NCI-H510A treated with DMSO at 0.1 percent for 48 hours (cell line): ENCODE results near the gene CAMTA1.

Experiments used
- DNase-seq: peaks from one replicate; lab custom pipeline; 2025; lab: John Stamatoyannopoulos, UW

Gene CAMTA1

DNA sequence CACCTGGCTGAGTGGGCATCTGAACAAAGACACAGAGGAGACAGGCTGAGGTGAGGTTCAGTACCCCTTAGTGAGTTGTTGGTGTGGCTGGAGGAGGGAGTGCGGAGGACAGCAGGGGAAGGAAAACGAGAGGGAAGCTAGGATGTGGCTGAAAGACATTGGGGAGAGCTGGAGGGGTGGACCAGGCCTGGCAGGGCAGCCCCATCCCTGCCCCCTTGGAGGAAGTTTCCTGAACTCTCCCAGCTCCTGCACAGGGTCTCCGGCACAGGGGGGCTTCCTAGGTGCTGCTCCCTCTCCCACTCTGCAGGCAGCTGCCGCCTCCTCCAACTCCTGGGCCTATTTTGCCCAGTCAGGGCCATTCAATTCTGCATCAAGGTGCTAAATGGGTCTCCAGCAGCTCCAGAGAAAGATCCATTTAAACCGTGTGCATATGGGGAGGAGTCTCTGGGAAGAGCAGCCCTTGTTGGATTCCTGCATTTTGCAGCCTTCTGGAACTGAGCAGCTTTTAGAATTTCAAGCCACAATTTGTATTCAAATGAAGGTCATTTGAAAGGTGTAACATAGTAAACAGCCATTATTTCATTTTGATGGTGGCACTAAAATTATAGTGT lies 193.9 kb downstream of the CAMTA1 start:
- DNase-seq: no peak

DNA sequence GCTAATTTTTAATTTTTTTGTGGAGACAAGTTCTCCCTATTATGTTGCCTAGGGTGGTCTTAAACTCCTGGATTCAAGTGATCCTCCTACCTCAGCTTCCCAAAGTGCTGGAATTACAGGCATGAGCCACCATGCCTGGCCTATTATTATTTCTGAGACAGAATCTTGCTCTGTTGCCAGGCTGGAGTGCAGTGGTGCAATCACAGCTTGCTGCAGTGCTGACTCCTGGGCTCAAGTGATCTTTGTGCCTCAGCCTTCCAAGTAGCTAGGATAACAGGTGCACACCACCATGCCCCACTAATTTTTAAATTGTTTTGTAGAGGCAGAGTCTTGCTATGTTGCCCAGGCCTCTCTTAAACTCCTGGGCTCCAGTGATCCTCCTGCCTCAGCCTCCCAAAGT lies 196.3 kb downstream of the CAMTA1 start:
- DNase-seq: no peak

DNA sequence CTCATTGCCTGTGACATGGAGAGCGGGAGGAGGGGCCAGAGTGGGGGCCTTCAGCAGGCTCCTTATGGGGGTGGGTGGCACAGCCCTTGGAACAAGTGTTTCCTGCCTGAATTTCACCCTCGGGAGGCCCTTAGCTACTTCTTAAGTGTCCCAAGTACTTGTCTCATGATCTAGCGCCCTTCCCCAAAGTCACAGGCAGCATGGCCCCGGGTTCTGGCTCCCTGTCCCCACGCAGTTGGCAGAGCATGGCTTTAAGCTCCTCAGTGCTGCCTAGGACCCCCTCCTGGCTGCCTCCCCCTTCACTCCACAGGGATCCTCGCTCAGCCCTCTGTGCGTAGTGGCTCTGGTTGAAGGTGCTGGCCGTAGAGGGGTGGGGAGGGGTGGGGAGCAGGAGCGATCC lies 197.2 kb downstream of the CAMTA1 start:
- no peak for DNase-seq

DNA sequence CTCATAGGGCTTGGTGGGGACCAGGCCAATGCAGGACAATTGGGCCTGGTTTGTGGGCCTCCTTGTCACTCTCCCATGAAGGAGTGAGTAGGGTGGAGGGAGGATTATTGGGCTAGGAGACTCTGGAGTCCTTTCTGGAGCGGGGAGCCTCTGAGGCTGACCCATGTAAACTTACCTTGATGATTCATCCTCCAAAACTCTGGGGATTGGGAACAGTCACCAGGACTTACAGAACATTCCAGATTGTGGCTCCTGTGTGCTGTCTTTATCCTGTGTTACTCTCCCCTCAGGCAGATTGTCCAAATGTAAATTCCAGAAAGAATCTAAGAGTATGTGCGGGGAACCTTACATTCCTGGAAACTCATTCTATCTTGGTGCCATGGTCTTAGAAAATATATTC lies 197.6 kb downstream of the CAMTA1 start:
- no peak for DNase-seq

DNA sequence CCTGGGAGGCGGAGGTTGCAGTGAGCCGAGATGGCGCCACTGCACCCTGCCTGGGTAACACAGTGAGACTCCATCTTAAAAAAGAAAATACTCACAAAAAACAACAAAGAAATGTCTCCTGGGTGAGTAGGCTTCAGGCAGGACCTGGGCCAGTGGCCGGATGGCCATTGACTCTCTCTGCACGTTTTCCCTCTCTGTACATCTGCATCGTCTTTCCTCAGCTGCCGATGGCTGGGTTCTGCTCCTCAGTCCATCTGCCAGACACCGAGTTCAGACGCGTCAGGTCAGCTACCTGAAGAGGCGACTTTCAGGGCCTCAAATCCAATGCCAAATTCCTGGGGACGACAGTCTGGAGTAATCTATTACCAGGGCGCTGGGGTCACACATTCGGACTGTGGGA lies 199.3 kb downstream of the CAMTA1 start:
- DNase-seq: no peak

DNA sequence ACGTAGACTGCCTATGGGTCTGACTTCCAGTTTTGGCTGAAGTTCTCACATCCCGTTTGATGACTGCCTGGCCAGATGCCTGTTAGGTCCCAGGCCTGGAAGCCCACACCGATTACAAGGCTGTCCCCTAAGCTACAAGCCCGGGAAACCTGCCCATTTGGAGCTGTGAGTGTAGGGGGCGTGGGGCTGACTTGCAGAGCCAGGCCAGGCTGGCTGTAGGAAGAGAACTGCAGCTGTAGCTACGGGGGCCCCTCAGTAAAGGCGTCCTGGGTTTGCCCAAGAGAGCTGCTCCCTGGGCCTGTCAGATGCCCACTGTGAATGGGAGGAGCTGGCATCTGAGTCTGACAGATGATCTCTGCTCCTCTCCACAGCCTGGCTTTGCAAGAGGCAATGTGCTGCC lies 199.7 kb downstream of the CAMTA1 start:
- no peak for DNase-seq

DNA sequence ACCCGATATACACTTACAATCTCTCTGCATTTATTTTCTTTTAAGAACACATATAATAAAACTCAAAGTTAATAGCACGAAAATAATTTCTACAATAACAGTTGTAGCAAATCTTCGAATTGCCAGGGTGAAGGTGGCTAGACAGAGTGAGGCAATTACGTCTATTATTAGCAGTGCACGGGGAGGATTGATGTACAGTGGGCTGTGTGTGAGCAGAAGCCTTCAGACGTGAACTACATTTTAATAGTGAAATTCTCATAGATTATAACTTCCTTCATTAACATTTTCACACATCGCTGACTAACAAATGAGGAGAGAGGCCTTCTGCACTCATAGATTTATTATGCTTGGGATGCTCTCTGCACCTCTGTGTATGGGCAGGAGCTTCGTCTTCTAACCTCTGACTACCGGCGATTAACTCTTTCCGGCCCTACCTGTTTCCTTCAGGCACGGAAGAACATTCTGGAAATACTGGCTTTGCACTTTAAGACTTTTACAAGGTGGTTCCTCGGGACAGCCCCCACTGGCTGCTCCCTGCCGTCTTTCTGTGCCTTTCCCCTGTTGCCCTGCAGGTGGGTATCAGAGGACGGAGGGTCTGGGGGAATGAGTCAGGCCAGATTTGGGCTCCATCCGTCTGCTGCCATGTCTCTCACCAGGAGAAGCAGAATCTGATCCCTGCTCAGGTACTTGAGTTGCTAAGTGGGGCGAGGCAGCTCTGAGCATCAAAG lies 200.5 kb downstream of the CAMTA1 start:
- no peak for DNase-seq

DNA sequence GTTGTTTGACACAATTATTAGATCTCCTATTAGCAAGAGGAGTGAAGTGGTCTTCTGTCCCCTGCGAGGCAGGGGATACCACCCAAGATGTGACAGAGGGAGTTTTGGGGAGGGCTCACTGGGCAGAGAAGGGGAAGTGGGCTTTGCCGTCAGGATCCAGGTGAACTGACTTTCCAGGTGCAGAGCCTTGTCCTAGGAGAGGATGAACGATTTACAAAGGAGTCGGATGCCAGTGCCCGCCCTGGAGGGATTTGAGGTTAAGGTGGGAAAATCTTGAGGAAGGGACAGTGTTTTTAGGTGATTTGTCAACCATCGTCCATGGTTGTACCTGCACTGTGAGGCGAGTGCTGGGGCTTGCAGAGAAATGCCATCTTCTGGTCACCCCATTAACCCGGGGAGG lies 201.0 kb downstream of the CAMTA1 start:
- no peak for DNase-seq

DNA sequence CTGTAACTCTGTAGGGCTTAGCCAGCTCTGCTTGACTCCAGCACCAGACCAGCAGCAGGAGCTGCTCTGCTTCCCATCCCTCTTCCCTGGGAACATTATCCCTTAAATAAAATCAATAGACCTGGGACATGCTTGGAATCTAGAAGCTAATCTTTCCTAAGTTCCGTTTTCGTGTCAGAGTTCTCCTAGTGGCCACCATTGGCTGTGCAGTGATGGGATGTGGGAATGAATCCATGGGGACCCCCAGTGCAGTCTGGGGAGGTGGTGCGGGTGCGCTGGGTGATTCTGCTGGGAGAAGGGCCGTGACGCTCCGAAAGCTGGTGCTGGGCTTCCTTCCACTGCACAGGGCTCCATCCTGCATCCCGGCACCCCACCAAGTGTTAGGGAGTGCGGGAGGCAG lies 202.7 kb downstream of the CAMTA1 start:
- no peak for DNase-seq

DNA sequence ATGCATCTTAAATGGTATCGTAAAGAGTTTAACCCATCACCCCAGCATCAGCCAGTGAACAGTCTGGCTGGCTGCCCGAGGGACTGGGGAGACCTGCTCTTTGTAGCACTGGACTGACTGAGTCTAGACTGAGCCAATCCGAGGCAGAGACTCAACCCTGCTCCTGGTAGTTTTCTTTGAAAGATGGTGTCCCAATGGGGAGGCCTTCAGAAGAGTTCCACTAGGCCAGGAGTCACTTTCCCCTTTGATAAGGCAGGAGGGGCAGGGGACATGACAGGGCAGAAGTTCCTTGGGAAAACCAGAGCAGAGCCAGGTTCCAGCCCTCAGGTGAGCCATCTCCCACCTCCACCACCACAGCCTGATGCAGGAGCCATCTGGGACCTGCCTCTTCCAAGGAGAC lies 203.5 kb downstream of the CAMTA1 start:
- peak; percentile 74 for DNase-seq

DNA sequence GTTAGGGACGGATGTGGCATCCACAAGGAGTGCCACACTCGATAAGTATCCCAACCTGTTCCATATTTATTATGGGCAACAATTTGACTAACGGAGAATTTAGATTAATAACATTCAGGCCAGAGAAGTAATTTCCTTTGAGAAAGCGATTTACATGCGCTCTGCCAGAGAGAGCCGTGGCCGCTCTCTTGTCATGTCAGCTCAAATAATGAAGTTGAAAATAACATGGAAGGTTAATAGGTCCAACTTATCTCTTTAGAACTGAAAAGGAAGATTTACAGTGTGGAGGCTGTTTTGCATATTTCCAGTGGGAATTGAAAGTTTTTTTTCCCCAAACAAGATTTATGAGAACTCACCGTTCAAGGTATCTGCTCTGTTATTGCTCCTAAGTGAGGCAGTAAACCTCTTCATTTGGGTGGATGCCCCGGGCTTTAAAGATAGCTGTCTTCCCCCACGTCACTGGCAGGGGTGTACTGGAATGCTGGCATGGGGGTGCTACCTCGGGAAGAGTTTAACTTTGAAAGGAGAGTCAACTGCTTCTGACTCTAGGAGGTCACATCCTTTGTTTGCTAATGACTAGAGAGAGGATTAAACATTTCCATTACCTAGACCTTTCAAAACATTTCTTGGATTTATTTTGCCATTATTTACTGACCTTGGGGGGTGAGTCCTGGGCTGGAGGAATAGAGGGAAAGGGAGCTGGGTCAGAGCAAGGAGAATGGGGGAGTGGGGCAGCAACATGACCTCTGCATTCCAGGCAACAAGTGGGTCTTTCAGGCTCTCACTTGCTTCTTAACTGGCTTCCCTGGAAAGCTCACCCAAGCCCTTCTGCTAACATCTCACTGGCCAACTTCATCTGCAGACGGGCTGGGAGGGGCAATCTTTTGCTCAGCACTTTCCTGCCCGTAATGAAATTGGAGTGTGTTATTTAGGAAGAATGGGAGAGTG lies 204.2 kb downstream of the CAMTA1 start:
- no peak for DNase-seq

DNA sequence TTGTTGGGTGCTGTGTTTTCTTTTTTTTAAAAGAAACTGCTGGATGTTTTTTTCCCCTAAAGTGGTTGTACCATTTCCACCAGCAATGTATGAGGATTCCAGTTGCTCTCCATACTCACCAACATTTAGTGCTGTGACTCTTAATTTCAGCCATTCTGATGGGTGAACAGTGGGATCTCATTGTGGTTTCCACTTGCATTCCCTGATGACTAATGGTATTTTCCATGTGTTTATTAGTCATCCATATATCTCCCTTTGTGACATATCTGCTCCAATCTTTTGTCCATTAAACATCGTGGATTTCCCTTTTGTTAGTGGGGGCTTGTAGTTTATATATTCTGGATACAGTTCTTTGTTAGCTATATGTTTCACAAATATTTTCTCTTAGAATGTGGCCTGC lies 206.0 kb downstream of the CAMTA1 start:
- DNase-seq: no peak

DNA sequence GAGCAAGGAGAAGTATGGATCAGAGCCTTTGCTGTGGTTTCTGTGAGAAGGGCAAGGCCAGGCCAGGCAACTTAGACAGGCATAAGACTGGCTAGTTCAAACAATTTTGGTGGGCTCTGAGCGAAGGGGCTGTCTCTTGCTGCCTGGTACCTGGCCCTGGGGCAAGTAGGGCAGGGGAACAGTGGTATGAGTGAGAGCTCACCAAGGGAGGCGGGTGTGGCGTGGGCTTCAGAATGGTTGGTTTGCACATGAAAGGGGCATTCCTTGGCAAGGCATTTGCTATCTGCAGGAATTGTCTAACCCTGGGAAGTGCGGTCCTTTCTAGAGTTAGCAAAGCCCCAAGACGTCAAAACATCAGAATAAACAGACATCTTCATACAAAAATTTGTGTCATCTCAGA lies 210.5 kb downstream of the CAMTA1 start:
- no peak for DNase-seq

DNA sequence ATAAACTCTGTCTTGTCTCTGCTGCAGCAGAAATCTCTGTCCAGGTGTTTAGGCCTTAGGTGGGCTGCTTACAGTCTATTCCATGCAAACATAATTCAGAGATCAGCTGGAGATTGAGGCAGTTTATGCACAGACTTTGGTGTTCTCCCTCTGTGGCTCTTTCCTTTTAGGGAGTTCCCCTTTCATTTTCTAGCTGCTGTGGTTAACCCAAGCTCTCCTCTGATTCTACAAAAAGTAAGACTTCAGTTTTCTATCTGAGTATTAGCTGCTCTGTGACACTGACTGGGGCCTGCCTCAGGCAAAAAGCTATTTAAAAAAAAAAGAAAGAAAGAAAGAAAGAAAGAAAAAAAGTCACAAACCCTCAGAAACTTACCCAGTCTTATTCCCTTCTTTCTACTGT lies 211.1 kb downstream of the CAMTA1 start:
- DNase-seq: no peak

DNA sequence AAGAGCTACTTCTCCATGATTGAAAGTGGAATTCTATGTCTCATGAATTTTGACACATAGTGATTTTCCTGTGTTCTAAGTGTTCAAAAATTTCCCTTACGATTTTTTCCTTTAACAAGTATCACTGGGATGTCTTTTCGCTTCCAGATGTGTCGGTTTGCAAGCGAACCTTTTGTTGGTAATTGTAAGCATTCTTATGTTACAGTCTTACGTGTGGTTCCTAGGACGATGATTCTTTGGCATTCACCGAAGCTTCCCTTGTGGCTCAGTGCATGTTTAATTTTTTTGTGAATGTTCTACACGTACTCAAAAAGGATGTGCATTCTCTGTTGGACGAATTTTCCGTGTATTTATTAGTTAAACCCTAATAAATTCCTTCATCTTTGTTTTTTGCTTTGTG lies 211.6 kb downstream of the CAMTA1 start:
- DNase-seq: no peak

DNA sequence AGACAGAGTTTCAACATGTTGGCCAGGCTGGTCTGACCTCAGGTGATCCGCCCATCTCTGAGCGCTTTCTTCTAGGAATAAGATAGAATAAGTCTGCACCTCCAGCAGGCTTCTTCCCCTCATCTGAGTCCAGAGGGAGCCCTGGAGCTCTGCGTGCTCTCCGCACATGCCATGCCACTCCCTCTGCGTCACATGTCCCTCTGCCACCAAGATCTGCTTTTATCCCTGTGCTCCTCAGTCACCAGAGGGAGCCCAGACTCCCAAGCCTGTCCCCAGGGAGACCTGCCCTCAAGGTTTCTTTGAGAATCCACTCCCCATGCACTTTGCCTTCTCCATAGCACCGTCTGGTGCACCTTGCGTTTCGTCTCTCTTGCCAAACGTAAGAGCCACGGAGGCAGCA lies 213.0 kb downstream of the CAMTA1 start:
- peak; percentile 38 for DNase-seq

DNA sequence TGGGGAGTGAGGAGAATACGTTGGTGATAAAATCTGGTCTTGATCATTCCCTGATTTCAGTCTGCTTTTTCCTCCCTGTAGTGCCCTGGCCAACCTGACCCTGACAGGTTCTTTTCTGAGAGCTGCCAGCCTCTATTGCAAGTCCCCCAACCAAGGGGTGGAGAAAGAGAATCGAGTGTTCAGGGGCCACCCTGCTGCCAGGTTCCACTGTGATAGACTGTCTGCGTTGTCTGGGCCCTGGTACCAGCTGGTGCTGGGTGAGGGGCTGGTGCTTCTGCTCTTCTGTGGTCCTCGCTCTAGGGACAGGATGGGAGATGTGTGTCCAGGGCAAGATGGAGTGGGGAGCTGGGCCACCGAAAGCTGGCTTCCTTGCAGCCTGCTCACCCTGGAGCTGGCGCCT lies 214.6 kb downstream of the CAMTA1 start:
- no peak for DNase-seq

DNA sequence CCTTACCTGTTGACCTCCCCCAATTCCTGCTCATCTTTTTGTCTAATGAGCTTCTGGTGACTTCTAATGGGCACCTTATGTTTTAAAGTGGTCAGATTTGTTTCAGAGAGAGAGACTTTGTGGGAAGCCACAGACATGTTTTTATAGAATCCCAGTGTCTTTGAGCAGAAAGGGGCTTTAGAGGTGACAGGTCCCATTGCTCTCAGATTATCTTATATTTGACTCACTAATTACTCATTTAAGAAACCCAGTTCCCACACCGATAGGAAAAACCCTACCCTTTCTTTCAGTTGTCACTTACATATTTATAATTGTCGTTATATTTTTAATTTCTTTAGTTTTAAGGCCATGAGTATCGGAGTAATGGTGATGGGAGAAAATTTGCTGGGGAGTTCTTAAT lies 215.5 kb downstream of the CAMTA1 start:
- DNase-seq: no peak

DNA sequence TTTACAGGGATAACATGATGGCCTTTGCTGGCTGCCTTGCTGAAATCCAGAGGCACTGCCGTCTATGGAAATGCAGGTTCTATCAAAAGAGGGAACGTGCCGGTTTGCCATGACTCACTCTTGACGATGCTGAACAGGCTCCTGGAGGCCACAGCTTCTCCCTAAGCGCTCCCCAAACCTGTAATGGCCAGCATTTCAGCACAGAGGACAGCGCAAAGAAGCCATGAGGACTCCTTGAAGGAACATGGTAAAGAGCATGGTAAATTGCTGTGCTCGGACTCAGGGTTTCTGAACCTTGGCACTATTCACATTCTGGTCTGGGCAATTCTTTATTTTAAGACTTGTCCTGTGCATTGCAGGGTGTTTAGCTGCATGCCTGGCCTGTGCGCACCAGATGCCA lies 217.5 kb downstream of the CAMTA1 start:
- no peak for DNase-seq

DNA sequence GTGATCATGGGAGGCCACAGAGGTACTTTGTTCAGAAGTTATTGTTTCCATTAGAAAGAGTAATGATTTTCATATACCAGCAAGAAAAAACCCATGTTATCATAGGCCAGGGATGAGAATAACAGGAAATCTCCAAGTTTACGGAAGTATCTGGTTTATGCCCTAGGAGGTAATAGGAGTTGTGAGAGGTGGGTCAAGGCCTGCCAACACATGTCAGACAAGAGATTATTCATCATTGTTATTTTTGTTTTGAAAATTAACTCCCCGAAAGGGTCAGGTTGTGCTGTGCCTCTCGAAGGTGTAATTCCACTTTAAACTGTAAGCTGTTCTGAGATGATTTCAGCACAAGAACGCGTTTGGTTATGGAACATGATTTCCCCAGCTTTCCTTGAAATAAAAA lies 218.4 kb downstream of the CAMTA1 start:
- no peak for DNase-seq

DNA sequence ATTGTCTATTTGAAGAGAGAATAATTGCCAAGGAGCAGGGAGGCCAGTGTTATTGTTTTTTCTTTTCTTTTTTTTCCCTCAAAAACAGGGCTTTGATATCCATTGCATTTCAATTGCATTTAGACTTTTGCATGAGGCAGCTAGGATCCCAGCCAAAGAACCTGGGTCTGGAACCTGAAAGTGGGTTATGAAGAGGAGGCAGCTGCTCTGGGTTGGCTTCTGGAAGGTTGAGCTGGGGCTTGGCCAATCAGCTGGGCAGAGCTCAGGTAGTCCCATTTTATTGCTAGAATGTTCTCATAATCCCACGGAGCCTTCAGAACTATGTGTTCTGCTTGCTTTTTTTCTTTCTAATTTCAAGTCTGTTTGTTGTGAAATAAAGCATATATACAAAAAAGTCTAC lies 218.9 kb downstream of the CAMTA1 start:
- DNase-seq: no peak

DNA sequence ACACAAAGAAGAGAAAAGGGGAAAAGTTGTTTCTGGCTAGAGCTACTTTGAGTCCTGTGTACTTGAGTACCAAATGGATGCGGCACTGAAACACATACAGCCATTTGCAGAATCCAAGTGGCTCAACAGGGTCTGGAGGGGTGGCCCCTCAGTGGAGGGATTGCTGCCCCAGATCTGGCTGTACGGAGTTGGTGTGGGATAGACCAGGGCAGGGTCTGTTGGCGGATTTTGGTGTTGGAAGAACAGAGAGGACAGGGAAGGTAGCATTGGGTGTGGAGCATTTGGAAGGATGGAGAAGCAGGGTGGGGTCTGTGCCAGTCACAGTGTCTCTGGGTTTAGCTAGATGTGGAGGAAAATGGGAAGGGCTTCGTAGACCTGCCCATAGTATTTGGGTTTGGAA lies 220.5 kb downstream of the CAMTA1 start:
- DNase-seq: no peak
